ENCODE data around the gene HRH3.

The HRH3 gene

DNA sequence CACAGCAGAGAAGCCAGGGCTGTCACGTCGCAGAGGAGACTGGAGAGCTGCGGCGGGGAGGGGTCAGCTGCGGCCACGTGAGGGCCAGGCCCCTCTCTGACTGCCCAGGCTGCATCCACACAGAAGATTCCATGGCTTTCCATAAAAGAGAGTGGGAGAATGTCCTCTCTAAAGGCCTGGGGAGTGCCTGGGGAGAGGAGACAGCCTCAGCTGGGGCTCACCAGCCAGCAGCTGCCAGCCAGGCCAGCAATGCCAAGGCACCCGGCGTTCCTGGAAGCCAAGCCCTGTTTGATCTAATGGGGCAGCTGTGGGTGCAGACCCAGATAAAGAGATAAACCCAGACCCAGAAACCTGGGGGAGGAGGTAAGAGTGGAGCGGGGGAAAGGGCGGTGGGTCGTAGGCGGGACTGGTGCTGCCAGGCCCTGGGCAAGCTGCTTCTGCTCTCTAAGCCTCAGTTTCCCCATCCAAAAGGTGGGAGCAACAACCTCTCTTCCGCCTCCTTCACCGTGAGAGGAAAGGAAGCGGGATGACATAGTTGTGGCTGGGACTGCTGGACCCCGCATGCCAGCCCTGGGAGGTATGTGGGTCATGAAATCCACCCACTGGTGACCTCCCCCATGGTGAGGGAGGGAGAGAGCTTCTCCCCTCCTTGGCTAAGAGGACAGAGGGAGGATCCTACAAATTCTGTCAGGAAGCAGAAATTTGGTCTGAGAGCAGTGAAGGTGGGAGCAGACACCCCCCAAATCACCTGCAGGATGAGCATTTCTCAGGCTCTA, 15.1 kb upstream of the HRH3 start:
- H2AFZ ChIP-seq (ENCODE audit: low read depth, low read length, severe bottlenecking): no peak overlapping the region
- H3K27me3 ChIP-seq (ENCODE audit: low read length): no peaks in the 10 kb centered on the region
- no peaks in the 10 kb centered on the region; the same call in 1 of the 2 replicates for H3K79me2 ChIP-seq (ENCODE audit: insufficient read depth, low read length)
- H3K4me3 ChIP-seq (ENCODE audit: insufficient read depth, low read length, poor library complexity, severe bottlenecking): no peak overlapping the region
- H3F3A ChIP-seq (ENCODE audit: insufficient read depth): no peaks in the 10 kb centered on the region
- no peak overlapping the region for H3K27ac ChIP-seq (ENCODE audit: low read depth, low read length)
- 0 out of 2 replicates have a peak, but pooled peaks cover 4% of the 10 kb centered on the region for H4K20me1 ChIP-seq (ENCODE audit: low read depth, low read length)
- TF ChIP-seq, protein P1, sequence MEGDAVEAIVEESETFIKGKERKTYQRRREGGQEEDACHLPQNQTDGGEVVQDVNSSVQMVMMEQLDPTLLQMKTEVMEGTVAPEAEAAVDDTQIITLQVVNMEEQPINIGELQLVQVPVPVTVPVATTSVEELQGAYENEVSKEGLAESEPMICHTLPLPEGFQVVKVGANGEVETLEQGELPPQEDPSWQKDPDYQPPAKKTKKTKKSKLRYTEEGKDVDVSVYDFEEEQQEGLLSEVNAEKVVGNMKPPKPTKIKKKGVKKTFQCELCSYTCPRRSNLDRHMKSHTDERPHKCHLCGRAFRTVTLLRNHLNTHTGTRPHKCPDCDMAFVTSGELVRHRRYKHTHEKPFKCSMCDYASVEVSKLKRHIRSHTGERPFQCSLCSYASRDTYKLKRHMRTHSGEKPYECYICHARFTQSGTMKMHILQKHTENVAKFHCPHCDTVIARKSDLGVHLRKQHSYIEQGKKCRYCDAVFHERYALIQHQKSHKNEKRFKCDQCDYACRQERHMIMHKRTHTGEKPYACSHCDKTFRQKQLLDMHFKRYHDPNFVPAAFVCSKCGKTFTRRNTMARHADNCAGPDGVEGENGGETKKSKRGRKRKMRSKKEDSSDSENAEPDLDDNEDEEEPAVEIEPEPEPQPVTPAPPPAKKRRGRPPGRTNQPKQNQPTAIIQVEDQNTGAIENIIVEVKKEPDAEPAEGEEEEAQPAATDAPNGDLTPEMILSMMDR (IDR thresholded peaks at IDR 0.05; ENCODE audit: insufficient read depth, low read length, poor library complexity, severe bottlenecking): no peak
- no peak for TF ChIP-seq EZH2phosphoT487 (conservative IDR thresholded peaks at IDR 0.05; ENCODE audit: low read length)
- H3K36me3 ChIP-seq (ENCODE audit: low read length): no peaks in the 10 kb centered on the region
- H3K9me3 ChIP-seq (ENCODE audit: insufficient read depth, low read length): no peaks in the 10 kb centered on the region
- no peak overlapping the region for H3K9ac ChIP-seq (ENCODE audit: low read length)
- H3K9me2 ChIP-seq (replicated peaks; ENCODE audit: insufficient read depth, low read length): no peaks in the 10 kb centered on the region
- no peak overlapping the region for H3K4me2 ChIP-seq (ENCODE audit: low read depth, low read length, poor library complexity, severe bottlenecking)

DNA sequence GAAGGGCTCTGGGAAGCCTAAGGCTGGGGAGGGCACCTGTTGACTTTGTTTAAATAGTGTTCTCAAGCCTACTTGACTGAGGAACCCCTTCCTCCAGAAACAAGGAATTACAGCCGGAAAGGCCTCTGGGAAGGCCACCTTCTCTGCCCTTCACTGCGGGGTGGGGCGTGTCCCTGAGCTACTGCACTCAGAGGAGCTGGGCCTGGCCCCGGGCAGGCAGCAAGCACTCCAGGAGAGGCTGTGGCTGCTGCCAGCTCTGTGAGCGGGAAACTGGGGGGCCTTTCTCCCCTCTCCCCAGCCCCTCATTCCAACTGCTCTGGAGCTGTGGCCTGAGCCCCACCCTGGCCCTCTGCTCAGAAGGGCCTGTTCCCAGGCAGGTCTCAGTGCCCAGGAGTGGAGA, 14.3 kb upstream of the HRH3 start:
- Histone ChIP-seq H3K9me2 (replicated peaks; ENCODE audit: insufficient read depth, low read length) (no peaks in the 10 kb centered on the region), H3K4me3 (ENCODE audit: insufficient read depth, low read length, poor library complexity, severe bottlenecking) (no peak overlapping the region), H3K36me3 (ENCODE audit: low read length) (no peaks in the 10 kb centered on the region), H3K27me3 (ENCODE audit: low read length) (no peaks in the 10 kb centered on the region), H4K20me1 (ENCODE audit: low read depth, low read length) (0 out of 2 replicates have a peak, but pooled peaks cover 3% of the 10 kb centered on the region), H3K9me3 (ENCODE audit: insufficient read depth, low read length) (no peaks in the 10 kb centered on the region), H2AFZ (ENCODE audit: low read depth, low read length, severe bottlenecking) (no peak overlapping the region), H3K9ac (ENCODE audit: low read length) (no peak overlapping the region), H3K4me2 (ENCODE audit: low read depth, low read length, poor library complexity, severe bottlenecking) (no peak overlapping the region), H3F3A (ENCODE audit: insufficient read depth) (no peaks in the 10 kb centered on the region), H3K79me2 (ENCODE audit: insufficient read depth, low read length) (no peaks in the 10 kb centered on the region; the same call in 1 of the 2 replicates), H3K27ac (ENCODE audit: low read depth, low read length) (no peak overlapping the region)
- TF ChIP-seq, protein P1 (IDR thresholded peaks at IDR 0.05; ENCODE audit: insufficient read depth, low read length, poor library complexity, severe bottlenecking): no peak
- TF ChIP-seq EZH2phosphoT487 (conservative IDR thresholded peaks at IDR 0.05; ENCODE audit: low read length): no peak

DNA sequence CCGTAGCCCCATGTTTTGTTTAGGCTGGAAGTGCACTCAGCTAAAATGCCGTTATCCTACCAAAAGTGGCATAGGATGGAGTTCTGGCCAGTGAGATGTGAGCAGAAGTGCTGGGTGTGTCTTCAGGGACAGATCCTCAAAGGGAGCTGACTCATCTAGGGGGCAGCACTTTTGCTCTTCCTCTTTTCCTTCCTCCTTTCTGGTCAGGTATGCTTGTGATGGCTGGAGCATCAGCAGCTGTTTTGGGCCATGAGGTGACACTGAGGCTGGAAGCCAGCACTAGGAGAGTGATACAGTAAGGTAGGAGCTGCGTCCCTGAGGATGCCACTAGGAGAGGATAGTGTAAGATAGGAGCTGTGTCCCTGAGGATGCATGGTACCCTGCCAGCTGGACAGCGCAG, 13.6 kb upstream of the HRH3 start:
- no peak overlapping the region for H3K4me3 ChIP-seq (ENCODE audit: insufficient read depth, low read length, poor library complexity, severe bottlenecking)
- H3F3A ChIP-seq (ENCODE audit: insufficient read depth): no peaks in the 10 kb centered on the region
- no peak overlapping the region for H3K4me2 ChIP-seq (ENCODE audit: low read depth, low read length, poor library complexity, severe bottlenecking)
- no peaks in the 10 kb centered on the region for H3K9me2 ChIP-seq (replicated peaks; ENCODE audit: insufficient read depth, low read length)
- H3K79me2 ChIP-seq (ENCODE audit: insufficient read depth, low read length): no peaks in the 10 kb centered on the region
- H2AFZ ChIP-seq (ENCODE audit: low read depth, low read length, severe bottlenecking): no peak overlapping the region
- no peaks in the 10 kb centered on the region for H3K27me3 ChIP-seq (ENCODE audit: low read length)
- no peak overlapping the region for H3K27ac ChIP-seq (ENCODE audit: low read depth, low read length)
- TF ChIP-seq, protein P1 (IDR thresholded peaks at IDR 0.05; ENCODE audit: insufficient read depth, low read length, poor library complexity, severe bottlenecking): no peak
- TF ChIP-seq EZH2phosphoT487 (conservative IDR thresholded peaks at IDR 0.05; ENCODE audit: low read length): no peak
- no peaks in the 10 kb centered on the region for H3K36me3 ChIP-seq (ENCODE audit: low read length)
- H3K9ac ChIP-seq (ENCODE audit: low read length): no peak overlapping the region
- H3K9me3 ChIP-seq (ENCODE audit: insufficient read depth, low read length): no peaks in the 10 kb centered on the region
- H4K20me1 ChIP-seq (ENCODE audit: low read depth, low read length): no peaks in the 10 kb centered on the region

Measured in SU-DHL-6 (cell line).